NCI-H82 treated with DMSO at 0.1 percent for 48 hours (cell line): ENCODE results near the gene LARP6.
"Not testable (repeated sequence)": the region's sequence is repeated elsewhere in the genome, so short reads cannot be mapped to it uniquely, and the experiment has no call there.

ENCODE experiments used
- DNase-seq: peaks from one replicate; lab custom pipeline; 2025; ENCODE audit not compliant: unreplicated experiment; lab: John Stamatoyannopoulos, UW

LARP6 gene

GRCh38 chr15:70859322-70859908, 5.5 kb upstream of the LARP6 start:
- no peak for DNase-seq

- not testable (repeated sequence) for DNase-seq
These were observed 4.8 kb upstream of the LARP6 start for GRCh38 chr15:70858614-70859321.

DNA sequence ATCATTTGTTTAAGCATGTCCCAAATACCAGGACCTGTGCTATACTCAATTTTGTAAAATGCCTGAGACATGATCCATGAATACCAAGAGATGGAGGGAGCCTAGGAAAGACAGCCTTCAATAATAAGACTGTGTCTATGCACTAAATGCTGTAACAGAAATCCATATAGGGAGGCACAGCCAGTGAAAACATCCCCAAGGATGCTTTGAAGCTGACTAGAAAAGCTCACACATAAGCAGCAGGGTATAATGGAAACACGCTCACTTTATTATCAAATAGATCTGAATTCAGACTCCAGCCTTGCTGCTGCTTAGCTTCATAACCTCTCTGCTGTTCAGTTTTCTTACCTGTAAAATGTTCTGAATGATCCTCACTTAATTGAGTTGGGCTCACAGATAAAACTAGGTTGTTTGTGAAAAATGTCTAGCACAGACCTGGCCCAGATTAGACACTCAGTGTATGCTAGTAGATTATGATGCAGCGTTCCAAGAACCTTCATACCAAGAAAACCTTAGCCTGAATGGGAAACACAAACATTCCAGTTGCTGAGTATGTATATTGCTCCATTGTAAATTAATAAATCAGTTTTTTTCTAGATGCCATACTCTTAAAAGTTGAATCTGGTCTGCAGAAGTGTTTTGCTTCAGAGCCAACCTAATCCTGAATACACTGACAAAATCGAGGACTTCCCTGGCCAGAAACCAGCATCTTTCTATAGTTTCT, 3.8 kb upstream of the LARP6 start:
- no peak for DNase-seq

DNA sequence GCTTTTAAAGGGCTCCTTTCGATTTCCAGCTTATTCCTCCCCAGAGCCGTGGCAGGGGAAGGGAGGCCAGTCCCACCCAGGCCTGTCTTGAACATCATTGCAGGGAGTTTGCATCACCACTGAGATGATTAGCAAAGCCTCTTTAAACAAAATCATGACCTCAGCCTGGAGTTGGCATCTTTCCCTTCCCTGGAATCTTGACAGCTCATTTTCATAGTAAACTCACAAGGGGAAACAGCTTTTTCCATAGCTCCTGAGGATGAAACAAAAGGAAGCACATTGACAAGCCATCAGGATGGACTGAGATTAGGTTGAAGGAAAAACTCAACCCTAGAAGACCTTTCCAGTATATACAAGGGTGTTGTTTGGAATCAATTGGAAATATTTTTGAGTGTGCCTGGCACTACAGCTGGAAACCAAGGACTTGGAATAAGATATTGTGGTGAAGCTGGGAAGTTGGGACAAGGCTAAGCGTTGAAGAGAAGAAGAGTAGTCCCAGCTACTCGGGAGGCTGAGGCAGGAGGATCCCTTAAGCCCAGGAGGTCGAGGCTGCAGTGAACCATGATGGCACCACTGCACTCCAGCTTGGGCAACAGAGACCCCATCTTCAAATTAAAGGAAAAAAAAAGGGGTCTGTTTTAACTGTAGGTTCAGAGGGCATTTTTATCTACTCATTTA, 3.1 kb upstream of the LARP6 start:
- no peak for DNase-seq

DNA sequence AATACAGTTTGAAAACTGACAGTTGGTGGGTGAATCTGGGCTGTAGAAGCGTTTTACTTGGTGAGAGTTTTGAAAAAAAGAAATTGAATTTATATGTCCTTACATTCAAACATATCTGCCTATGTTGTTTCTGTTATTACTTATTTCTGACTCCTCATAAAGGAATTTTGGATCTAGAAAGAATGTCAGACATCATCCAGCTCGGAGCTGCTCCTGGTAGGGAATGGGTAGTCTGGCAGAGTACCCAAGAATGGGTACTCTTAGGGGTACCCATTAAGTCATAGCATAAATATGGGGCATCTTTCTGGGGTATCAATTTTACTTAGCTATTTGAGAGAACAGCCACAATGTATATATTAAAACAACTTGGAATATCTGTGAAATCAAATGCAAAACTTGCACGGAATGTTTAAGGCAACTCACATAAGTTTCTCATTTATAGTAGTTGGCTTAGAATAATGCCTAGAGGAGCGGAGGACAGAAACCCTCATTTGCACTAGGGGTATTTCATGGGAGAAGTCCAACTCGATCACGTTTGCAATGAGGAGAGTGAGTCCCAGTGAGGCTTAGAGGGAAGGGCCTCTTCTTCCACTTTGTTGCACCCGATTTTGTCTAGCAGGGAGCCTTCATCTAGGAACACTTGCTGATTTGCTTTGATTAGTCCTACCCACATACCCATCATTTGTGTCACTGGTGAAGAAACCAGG, 2.4 kb upstream of the LARP6 start:
- DNase-seq = no peak

GRCh38 chr15:70855764-70856163, 1.8 kb upstream of the LARP6 start:
- DNase-seq = no peak

DNA sequence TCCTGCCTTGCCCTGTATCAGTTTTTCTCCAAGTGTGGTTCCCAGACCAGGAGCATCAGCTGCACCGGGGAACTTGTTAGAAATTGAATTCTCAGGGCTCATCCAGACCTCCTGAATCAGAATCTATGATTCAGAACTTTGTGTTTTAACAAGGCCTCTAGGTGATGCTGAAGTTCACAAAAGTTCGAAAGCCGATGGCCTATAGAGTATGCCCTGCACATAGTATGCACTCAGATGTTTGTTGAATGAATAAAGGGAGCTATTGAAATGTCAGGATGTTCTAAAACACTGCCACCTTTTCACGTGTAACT, 664 bp upstream of the LARP6 start:
- no peak for DNase-seq

DNA sequence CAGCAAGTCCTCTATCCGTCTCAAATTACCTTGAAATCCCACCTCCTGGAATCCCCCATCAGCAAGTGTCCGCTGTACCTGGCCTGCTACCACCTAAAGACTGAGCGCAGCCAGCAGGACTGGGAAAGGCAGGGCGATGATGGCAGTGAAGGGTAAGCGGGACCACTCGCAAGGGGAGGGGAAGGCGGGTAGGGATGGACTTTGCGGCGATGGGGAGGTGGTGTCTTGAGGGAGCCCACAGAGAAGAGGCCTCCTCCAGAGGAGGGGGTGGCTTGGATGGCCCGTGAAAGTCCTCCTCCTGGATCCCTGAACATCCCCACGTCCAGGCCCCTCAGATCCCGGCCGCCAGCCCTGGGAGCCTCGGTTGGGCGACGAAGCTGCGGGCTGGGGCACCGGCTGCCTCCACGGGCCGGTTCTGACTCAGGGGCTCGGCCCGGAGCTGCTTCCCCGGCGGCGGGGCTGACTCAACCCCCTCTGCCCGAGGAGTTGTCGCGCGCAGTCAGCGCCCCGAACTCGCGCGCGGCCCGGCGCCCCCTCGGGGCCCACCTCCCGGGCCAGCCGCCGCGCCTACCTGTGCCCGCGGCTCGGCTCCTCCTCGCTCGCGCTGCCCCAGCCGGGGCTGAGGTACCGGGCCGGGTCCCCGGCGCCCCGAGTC, 512 bp downstream of the LARP6 start:
- DNase-seq = no peak

GRCh38 chr15:70852501-70853317, 1.2 kb downstream of the LARP6 start:
- no peak for DNase-seq

DNA sequence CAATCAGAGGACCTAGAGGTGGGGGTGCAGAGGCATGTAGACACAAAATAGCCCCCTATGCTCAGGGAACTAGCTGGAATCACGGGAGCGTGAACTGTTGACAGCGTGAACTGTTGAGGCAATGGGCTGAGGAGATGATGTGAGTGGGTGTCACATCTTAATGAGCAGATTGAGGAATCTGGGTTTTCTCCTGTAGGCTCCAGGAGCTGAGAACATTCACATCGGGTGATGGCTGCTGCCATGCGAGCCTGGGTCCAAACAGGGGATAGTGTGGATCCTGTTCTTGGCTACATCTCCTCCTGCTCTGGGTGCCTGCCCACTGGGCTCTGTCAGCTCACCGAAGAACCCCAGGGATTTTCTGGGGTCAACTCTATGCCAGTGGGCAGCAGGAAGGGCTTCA, 2.1 kb downstream of the LARP6 start:
- DNase-seq = no peak

DNA sequence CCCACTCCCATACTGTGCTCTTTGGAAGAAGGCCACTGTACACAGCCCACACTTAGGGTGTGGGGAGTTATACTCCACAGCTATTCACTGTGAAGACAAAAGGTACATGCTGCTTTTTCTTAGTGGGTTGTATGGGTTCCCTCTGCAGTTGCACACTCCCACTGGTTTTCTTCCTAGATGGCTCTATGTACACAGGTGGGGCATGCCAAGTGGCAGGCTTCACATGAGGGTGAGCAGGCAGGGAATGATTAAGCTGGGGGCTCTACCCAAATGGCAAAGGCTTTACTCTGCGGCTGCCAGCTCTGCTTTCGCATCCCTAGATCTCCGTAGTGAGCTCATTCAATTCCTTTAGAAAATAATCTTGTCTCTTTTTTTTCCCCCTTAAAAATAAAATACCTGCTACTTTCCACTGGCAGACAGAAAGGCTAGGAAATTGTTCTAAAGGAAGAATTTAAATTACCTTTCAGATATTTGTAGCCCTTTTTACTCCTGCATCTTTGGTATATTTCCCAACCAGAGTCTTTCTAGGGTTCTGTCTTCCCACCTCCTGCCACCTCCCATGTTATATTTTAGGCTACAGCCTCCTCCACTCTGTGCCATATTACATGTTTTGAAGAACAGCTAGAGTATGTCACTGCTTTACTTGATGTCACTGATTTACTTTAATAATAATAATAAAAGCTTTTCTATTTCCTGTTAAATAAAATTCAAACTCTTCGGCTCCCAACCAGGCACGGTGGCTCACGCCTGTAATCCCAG, 8.2 kb downstream of the LARP6 start:
- DNase-seq = no peak

DNA sequence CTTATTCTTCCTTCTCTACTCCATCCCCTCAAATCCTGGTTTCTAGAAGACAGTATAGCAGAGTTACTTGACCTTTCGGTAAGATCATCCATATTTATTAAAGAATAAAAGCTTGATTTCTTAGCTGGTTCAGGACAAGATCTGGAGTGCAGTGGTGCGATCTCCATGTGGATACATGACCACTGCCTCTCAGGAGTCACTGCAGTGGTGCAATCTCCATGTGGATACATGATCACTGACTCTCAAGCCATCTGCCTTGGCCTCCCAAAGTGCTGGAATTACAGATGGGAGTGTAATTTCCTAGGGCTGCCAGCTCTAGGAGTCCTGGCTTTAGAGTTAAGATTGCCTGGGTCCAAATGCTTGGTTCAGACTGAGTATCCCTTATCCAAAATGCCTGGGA, 16.5 kb downstream of the LARP6 start:
- no peak for DNase-seq

DNA sequence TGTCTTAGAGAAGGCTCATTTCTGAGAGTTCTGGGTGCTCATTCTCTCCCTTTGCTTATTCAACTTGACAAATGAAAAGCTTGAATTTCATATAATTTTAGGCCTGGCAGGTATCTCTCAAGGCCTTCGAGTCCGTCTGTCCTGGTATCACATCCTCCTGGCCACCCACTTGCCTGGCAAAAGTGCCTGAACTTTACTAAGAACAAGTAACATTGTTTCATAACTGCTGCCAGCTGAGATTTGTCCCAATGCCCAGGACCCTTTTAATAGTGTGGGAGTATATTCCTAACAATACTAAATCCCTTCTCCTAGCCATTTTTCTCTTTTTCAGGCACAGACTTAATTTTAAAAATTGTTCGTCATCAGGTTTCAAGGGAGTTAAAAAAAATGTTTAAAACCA, 18.1 kb downstream of the LARP6 start:
- DNase-seq = no peak

- no peak for DNase-seq
These were observed 18.5 kb downstream of the LARP6 start for GRCh38 chr15:70835415-70835814.

DNA sequence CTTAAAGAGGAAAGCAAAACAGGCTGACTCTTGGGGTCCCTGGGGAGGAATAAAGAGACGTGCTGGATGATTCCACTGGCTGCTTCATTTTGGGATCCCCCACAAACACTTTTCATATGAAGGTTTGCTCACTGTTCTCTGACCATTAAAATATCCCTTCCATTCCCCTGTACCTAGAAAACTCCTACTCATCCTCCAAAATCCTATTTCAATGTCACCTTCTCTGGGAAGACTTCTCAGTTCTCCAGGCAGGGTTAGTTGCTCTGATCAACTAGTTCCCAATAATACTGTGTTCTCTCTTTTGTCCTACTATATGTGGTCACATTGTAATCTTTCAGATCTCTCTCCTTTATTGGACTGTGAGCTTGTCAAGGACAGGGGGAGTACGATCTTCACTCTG, 19.0 kb downstream of the LARP6 start:
- no peak for DNase-seq

- DNase-seq = no peak
These were observed 19.8 kb downstream of the LARP6 start for GRCh38 chr15:70833861-70834765.

GRCh38 chr15:70833422-70833821, 20.5 kb downstream of the LARP6 start:
- DNase-seq = no peak

- no peak for DNase-seq
These were observed 21.8 kb downstream of the LARP6 start for GRCh38 chr15:70832176-70832575.
